Measurements from ENCODE around the gene MOV10L1.
"Not testable (repeated sequence)": the region's sequence is repeated elsewhere in the genome, so short reads cannot be mapped to it uniquely, and the experiment has no call there.

The MOV10L1 gene

DNA sequence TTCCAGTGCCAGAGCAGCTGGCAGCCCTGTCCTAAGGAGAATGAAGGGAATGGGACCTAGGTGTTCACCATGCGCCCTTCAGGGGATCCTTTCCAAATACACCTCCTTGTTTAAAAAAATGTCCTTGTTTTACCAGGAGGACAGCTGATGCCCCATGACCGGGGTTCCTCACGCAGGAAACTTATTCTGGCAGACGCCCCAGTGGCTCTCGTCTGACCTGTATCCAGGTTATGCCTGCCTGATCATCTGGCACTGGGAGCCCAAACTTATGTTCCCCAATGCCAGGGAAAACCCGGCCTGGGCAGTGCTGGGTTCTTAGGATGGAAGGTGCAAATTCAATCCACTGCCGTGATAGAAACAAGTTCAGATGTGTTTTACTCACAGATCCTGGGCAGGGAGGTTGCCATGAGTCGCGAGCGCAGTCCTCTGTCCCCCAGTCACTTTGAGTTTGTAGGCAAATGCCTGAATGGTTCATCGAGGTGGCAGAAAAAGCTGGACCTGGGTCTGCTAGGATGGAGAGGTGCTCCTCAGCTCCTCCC is 31.5 kb downstream of the MOV10L1 start:
- no peak overlapping the region for H3K4me3 ChIP-seq (ENCODE audit: low read length in 2 of 2)
- H3K4me1 ChIP-seq (ENCODE audit: control insufficient read depth, insufficient read depth, low read length) = peaks cover 4% of the 10 kb centered on the region
- H3K27ac ChIP-seq (ENCODE audit: low read length) = no peak overlapping the region
- no peaks in the 10 kb centered on the region for H3K9me3 ChIP-seq (ENCODE audit: control insufficient read depth in 2 of 2, low read length in 2 of 2)
- H3K27me3 ChIP-seq (ENCODE audit: control insufficient read depth in 1 of 2, insufficient read depth in 2 of 2, low read length in 2 of 2) = peaks cover 0 to 7% of the 10 kb centered on the region in 2 donors
- no peak overlapping the region for H3K9ac ChIP-seq (ENCODE audit: low read length in 2 of 2)
- H3K36me3 ChIP-seq (ENCODE audit: control insufficient read depth in 2 of 2, insufficient read depth in 2 of 2, low read length in 2 of 2) = no peaks in the 10 kb centered on the region

DNA sequence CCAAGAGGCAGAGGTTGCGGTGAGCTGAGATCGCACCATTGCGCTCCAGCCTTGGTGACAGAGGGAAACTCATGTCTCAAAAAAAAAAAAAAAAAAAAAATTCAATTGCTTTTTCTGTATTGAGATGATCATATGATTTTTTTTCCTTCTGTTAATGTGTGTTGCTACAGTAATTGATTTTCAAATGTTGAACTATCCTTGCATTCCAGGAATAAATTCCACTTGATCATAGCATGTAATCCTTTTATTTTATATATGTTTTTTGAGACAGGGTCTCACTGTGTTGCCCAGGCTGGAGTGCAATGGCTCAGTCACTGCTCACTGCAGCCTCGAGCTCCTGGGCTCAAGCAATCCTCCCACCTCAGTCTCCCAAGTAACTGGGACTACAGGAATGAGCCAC is 33.3 kb downstream of the MOV10L1 start:
- H3K27me3 ChIP-seq (ENCODE audit: control insufficient read depth in 1 of 2, insufficient read depth in 2 of 2, low read length in 2 of 2) = peaks cover 0 to 7% of the 10 kb centered on the region in 2 donors
- no peak overlapping the region for H3K9ac ChIP-seq (ENCODE audit: low read length in 2 of 2)
- H3K36me3 ChIP-seq (ENCODE audit: control insufficient read depth in 2 of 2, insufficient read depth in 2 of 2, low read length in 2 of 2) = no peaks in the 10 kb centered on the region
- no peaks in the 10 kb centered on the region for H3K9me3 ChIP-seq (ENCODE audit: control insufficient read depth in 2 of 2, low read length in 2 of 2)
- H3K4me3 ChIP-seq (ENCODE audit: low read length in 2 of 2) = no peak overlapping the region
- H3K4me1 ChIP-seq (ENCODE audit: control insufficient read depth, insufficient read depth, low read length) = peaks cover 4% of the 10 kb centered on the region
- no peak overlapping the region for H3K27ac ChIP-seq (ENCODE audit: low read length)

DNA sequence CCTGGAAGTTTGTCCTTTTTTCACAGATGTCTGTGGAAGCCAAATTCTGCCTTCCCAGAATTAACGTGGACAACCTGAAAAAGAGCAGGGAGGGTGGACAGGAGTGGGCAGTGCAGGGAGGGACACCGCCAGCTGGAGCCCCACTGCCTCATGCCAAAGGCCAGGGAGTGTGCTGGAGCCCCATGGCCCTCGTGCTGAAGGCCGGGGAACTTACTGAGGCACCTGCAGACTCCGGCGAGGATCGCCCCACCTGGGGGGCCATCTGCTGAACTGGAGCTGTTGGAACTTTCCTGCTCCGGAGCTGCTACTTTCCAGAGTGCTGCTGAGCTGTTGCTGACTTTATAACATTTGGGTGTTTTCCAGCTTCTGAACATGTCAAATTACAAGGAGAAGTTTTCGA is 35.2 kb downstream of the MOV10L1 start:
- Histone ChIP-seq H3K27ac (ENCODE audit: low read length) (no peak overlapping the region), H3K9me3 (ENCODE audit: control insufficient read depth in 2 of 2, low read length in 2 of 2) (no peaks in the 10 kb centered on the region), H3K9ac (ENCODE audit: low read length in 2 of 2) (no peak overlapping the region), H3K36me3 (ENCODE audit: control insufficient read depth in 2 of 2, insufficient read depth in 2 of 2, low read length in 2 of 2) (no peaks in the 10 kb centered on the region), H3K4me1 (ENCODE audit: control insufficient read depth, insufficient read depth, low read length) (no peaks in the 10 kb centered on the region), H3K27me3 (ENCODE audit: control insufficient read depth in 1 of 2, insufficient read depth in 2 of 2, low read length in 2 of 2) (peaks cover 0 to 5% of the 10 kb centered on the region in 2 donors), H3K4me3 (ENCODE audit: low read length in 2 of 2) (no peak overlapping the region)

DNA sequence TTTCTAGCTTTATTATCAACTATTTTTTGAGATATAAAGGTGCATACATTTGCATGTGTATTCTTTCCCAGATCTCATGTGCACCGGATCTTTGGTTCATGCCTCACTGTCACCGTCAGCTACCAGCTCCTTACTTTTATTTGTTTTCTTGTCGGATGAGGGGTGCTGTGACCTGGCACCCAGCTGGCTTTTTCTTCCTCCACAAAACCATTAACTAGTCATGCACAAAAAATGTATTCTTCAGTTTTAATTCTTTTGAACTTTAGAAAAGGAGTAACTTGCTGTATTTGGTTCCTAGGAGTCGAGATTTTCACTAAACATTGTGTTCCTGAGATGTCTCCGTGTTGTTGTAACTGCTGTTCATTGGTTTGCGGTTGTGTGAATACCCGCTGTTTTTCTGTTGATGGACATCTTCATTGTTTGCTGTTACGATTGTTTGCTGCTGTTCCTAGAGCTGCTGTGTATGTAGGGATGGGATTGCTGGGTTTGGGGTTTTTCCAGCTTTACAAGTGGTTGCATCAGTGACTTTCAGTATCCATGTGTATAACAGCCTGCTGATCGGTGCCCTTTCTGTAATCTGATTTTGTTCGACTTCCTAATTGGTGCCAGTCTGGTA is 39.4 kb downstream of the MOV10L1 start:
- no peaks in the 10 kb centered on the region for H3K9me3 ChIP-seq (ENCODE audit: control insufficient read depth in 2 of 2, low read length in 2 of 2)
- H3K36me3 ChIP-seq (ENCODE audit: control insufficient read depth in 2 of 2, insufficient read depth in 2 of 2, low read length in 2 of 2) = no peaks in the 10 kb centered on the region
- H3K4me1 ChIP-seq (ENCODE audit: control insufficient read depth, insufficient read depth, low read length) = no peaks in the 10 kb centered on the region

DNA sequence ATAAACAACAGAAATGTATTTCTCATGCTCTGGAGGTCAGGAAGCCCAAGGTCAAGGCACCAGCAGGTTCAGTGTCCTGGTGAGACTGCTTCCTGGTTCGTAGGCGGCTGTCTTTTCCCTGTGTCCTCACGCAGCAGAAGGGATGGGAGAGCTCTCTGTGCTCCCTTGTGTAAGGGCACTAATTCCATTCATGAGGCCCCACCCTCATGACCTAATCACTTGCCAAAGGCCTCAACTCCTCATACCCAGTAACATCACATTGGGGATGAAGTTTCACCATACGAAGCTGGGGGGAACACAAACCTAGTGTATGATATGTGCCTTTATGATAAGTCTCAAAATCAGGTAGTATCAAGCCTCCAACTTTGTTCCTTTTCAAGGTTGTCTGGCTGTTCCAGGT is 42.1 kb downstream of the MOV10L1 start:
- peaks cover 4% of the 10 kb centered on the region for H3K4me1 ChIP-seq (ENCODE audit: control insufficient read depth, insufficient read depth, low read length)
- peaks cover 0 to 2% of the 10 kb centered on the region in 2 donors for H3K27me3 ChIP-seq (ENCODE audit: control insufficient read depth in 1 of 2, insufficient read depth in 2 of 2, low read length in 2 of 2)
- H3K9ac ChIP-seq (ENCODE audit: low read length in 2 of 2) = no peak overlapping the region
- H3K9me3 ChIP-seq (ENCODE audit: control insufficient read depth in 2 of 2, low read length in 2 of 2) = no peaks in the 10 kb centered on the region
- H3K27ac ChIP-seq (ENCODE audit: low read length) = no peak overlapping the region
- H3K4me3 ChIP-seq (ENCODE audit: low read length in 2 of 2) = no peak overlapping the region
- no peaks in the 10 kb centered on the region for H3K36me3 ChIP-seq (ENCODE audit: control insufficient read depth in 2 of 2, insufficient read depth in 2 of 2, low read length in 2 of 2)

More for the DNA sequence above, 39.4 kb downstream of the MOV10L1 start:
- Histone ChIP-seq H3K4me3 (ENCODE audit: low read length in 2 of 2) (no peak overlapping the region), H3K27ac (ENCODE audit: low read length) (no peak overlapping the region), H3K27me3 (ENCODE audit: control insufficient read depth in 1 of 2, insufficient read depth in 2 of 2, low read length in 2 of 2) (peaks cover 0 to 2% of the 10 kb centered on the region in 2 donors), H3K9ac (ENCODE audit: low read length in 2 of 2) (no peak overlapping the region)

DNA sequence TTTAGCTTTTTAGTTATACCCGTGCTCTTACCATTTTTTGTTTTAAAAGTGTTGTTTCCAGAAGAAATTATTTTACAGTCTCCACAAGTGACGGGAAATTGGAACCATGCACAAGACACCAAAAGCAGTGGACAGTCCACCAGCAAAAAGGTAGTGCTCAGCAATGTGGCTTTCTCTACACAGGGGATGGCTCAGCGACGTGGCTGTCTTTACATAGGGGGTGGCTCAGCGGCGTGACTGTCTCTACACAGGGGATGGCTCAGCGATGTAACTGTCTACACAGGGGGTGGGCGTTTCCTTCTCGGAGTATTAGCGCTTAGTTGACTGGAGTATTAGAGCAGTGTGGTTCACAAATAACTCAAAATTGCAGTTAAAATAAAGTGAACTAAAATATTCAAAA is 44.7 kb downstream of the MOV10L1 start:
- peaks cover 0 to 1% of the 10 kb centered on the region in 2 donors for H3K27me3 ChIP-seq (ENCODE audit: control insufficient read depth in 1 of 2, insufficient read depth in 2 of 2, low read length in 2 of 2)
- H3K27ac ChIP-seq (ENCODE audit: low read length) = no peak overlapping the region
- H3K4me3 ChIP-seq (ENCODE audit: low read length in 2 of 2) = no peak overlapping the region
- no peaks in the 10 kb centered on the region for H3K9me3 ChIP-seq (ENCODE audit: control insufficient read depth in 2 of 2, low read length in 2 of 2)
- H3K4me1 ChIP-seq (ENCODE audit: control insufficient read depth, insufficient read depth, low read length) = peaks cover 4% of the 10 kb centered on the region
- no peak overlapping the region for H3K9ac ChIP-seq (ENCODE audit: low read length in 2 of 2)
- no peaks in the 10 kb centered on the region for H3K36me3 ChIP-seq (ENCODE audit: control insufficient read depth in 2 of 2, insufficient read depth in 2 of 2, low read length in 2 of 2)

DNA sequence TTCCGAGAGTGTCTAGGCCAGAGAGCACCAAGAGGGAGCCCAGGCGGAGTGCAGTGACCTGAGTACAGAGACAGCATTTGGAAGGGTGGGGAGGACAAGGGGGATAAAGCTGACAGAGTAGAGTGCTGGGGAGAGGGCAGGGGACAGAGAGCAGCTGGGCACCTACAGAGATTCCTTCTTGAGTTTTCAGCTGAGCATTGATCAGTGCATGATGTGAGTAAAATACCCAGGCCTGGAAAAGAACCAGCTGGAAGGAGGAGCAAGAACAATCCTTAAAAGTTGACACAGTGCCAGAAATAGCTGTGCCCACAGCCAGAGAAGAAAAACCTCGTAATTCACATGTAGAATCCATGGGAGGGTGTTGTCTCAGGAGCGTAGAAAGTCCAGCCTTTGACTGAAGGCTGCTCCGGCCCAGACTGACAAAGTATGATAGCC is 46.8 kb downstream of the MOV10L1 start:
- Histone ChIP-seq H3K4me1 (ENCODE audit: control insufficient read depth, insufficient read depth, low read length) (peaks cover 4% of the 10 kb centered on the region), H3K4me3 (ENCODE audit: low read length in 2 of 2) (no peak overlapping the region), H3K27me3 (ENCODE audit: control insufficient read depth in 1 of 2, insufficient read depth in 2 of 2, low read length in 2 of 2) (peaks cover 0 to 2% of the 10 kb centered on the region in 2 donors), H3K27ac (ENCODE audit: low read length) (no peak overlapping the region), H3K9me3 (ENCODE audit: control insufficient read depth in 2 of 2, low read length in 2 of 2) (no peaks in the 10 kb centered on the region), H3K9ac (ENCODE audit: low read length in 2 of 2) (no peak overlapping the region), H3K36me3 (ENCODE audit: control insufficient read depth in 2 of 2, insufficient read depth in 2 of 2, low read length in 2 of 2) (no peaks in the 10 kb centered on the region)

DNA sequence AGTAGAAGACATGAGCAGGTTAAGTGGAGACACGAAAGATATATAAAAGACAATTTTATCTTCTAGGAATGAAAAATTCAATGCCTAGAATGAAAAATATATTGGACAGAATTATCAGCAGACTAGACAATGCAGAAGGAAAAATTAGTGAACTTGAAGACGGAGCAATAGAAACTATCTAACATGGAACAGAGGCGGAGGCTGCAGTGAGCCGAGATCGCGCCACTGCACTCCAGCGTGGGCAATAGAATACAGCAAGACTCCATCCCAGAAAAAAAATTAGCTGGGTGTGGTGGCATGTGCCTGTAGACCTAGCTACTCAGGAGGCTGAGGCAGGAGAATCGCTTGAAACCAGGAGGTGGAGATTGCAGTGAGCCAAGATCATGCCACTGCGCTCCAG is 47.5 kb downstream of the MOV10L1 start:
- H3K4me3 ChIP-seq (ENCODE audit: low read length in 2 of 2); H3K9me3 ChIP-seq (ENCODE audit: control insufficient read depth in 2 of 2, low read length in 2 of 2); H3K27ac ChIP-seq (ENCODE audit: low read length); H3K27me3 ChIP-seq (ENCODE audit: control insufficient read depth in 1 of 2, insufficient read depth in 2 of 2, low read length in 2 of 2); H3K4me1 ChIP-seq (ENCODE audit: control insufficient read depth, insufficient read depth, low read length); H3K36me3 ChIP-seq (ENCODE audit: control insufficient read depth in 2 of 2, insufficient read depth in 2 of 2, low read length in 2 of 2); H3K9ac ChIP-seq (ENCODE audit: low read length in 2 of 2): not testable (repeated sequence)

DNA sequence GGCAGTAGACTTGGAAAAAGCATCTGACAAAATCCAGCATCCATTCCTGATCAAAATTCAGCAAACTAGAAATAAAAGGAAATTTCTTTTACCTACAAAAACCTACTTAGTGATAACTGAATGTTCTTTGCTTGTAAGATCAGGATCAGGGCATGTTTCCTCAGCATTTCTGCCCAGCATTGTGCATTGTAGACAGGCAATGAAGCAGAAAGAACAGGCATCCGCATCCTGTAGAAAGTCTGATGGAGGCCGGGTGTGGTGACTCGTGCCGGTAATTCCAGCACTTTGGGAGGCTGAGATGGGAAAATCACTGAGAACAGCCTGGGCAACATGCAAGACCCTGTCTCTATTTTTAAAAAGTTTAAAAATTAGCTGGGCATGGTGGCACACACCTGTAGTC is 48.2 kb downstream of the MOV10L1 start:
- Histone ChIP-seq H3K27ac (ENCODE audit: low read length) (no peak overlapping the region), H3K4me1 (ENCODE audit: control insufficient read depth, insufficient read depth, low read length) (peaks cover 4% of the 10 kb centered on the region), H3K36me3 (ENCODE audit: control insufficient read depth in 2 of 2, insufficient read depth in 2 of 2, low read length in 2 of 2) (no peaks in the 10 kb centered on the region), H3K9me3 (ENCODE audit: control insufficient read depth in 2 of 2, low read length in 2 of 2) (no peaks in the 10 kb centered on the region), H3K27me3 (ENCODE audit: control insufficient read depth in 1 of 2, insufficient read depth in 2 of 2, low read length in 2 of 2) (peaks cover 0 to 7% of the 10 kb centered on the region in 2 donors), H3K4me3 (ENCODE audit: low read length in 2 of 2) (no peak overlapping the region), H3K9ac (ENCODE audit: low read length in 2 of 2) (no peak overlapping the region)

DNA sequence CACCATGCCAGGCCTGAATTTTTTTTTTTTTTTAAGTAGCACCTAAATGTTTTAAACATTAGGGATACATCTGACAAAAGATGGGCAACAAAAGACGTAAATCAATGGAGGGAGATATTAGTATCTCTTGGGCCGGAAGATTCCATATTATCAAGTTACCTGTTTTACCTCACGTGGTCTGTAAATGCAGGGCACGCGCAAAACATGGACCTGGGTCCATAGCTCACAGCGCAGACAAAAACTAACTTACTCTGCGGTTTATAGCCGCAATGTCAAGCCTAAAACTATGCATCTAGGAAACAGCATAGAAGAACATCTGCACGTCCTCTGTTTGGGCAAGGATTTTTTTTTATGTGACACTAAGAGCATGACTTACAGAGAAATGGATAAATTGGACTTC is 49.2 kb downstream of the MOV10L1 start:
- no peaks in the 10 kb centered on the region for H3K36me3 ChIP-seq (ENCODE audit: control insufficient read depth in 2 of 2, insufficient read depth in 2 of 2, low read length in 2 of 2)
- peaks cover 0 to 7% of the 10 kb centered on the region in 2 donors for H3K27me3 ChIP-seq (ENCODE audit: control insufficient read depth in 1 of 2, insufficient read depth in 2 of 2, low read length in 2 of 2)
- no peaks in the 10 kb centered on the region for H3K9me3 ChIP-seq (ENCODE audit: control insufficient read depth in 2 of 2, low read length in 2 of 2)
- H3K27ac ChIP-seq (ENCODE audit: low read length) = no peak overlapping the region
- H3K4me1 ChIP-seq (ENCODE audit: control insufficient read depth, insufficient read depth, low read length) = peaks cover 4% of the 10 kb centered on the region
- H3K4me3 ChIP-seq (ENCODE audit: low read length in 2 of 2) = no peak overlapping the region
- no peak overlapping the region for H3K9ac ChIP-seq (ENCODE audit: low read length in 2 of 2)

DNA sequence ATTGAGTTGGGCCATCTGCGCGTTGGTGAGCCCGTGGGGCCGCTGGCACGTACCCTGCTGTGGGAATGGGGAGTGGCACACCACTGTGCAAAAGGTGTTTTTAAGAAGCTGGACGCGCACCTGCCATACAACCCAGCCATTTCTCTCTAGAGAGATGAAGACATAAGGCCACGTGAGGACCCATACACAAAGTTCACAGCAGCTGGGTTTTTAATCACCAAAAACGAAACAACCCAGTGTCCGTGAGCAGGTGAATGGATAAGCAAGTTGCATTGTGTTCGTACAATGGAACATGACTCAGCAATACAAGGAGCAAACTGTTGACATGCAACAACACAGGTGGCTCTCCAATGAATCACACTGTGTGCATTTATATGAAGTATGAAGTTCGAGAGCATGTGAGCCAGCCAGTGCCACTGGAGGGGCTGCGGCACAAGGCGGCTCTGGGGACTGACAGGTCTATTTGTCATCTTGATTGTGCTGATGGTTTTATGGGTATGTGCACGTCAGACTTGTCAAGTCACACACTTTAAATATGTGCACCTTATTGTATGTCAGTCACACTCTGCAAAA is 50.1 kb downstream of the MOV10L1 start:
- Histone ChIP-seq H3K4me3 (ENCODE audit: low read length in 2 of 2) (no peak overlapping the region), H3K36me3 (ENCODE audit: control insufficient read depth in 2 of 2, insufficient read depth in 2 of 2, low read length in 2 of 2) (no peaks in the 10 kb centered on the region), H3K9ac (ENCODE audit: low read length in 2 of 2) (no peak overlapping the region), H3K27ac (ENCODE audit: low read length) (no peak overlapping the region), H3K4me1 (ENCODE audit: control insufficient read depth, insufficient read depth, low read length) (peaks cover 4% of the 10 kb centered on the region), H3K27me3 (ENCODE audit: control insufficient read depth in 1 of 2, insufficient read depth in 2 of 2, low read length in 2 of 2) (peaks cover 0 to 7% of the 10 kb centered on the region in 2 donors), H3K9me3 (ENCODE audit: control insufficient read depth in 2 of 2, low read length in 2 of 2) (no peaks in the 10 kb centered on the region)

Data from stomach smooth muscle (tissue), 2 donors.